ENCODE results near the gene IGFLR1. TPM values are rescaled to one million over a fixed set of nuclear protein-coding genes. Genes with fewer than 3 reads are reported as not detected.
A peak's percentile ranks its signal among the peaks of the same experiment; 100 is the strongest.

IGFLR1 gene
- total and polyA plus RNA-seq, 9 of the 15 experiments (the other 6 are each of a cell fraction or from before 2014, with no cell fraction given) = 1.0 to 14.3 (median 4.6) TPM

DNA sequence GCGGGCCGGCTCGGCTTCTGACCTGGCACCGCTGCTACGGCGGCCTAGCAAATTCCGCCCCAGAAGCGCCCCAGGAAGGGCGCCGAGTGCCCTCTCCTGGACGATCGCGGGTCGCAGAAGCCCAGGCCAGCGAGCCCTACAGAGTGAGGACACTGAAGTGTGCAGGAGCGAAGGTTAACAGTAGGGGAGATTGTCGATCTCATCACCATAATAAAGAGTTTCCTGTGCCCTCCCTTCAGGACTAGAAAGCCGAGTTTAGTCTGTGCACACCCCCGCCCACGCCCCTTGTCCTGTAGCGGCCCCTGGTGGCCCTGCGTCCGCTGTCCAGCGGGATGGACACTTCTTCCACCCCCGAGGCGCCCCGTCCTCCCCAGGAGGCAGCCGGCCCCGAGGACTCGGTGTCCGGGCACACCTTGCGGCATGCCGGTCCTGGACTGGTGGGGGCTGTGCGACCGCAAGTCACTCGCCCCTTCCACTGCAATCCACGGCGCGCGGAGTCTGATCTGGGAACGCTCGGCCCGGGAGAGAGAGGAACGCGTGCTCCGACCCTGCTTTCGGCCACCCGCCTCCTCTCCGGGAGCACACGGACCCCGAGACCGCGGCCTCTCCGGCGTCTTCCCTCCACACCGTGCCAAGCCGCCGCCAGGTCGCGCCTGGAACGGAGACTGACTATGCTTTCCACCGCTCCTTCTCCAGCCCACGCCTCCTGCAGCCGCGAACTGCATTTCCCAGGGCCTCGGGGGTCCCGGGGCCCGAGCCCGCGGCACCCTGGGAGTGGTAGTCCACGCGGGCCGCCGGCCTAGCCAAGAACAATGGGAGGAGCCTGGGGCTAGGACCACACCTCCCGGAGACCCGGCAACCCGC lies 25.2 kb downstream of the IGFLR1 start (continued):
- peak; percentile 72; the same call in 1 of the 2 replicates for TF ChIP-seq MGA (IDR thresholded peaks at IDR 0.05)
- 0 out of 4 replicates have a peak, but pooled peaks of 1 of the 2 experiments have one; percentile 37 for TF ChIP-seq ARNT (IDR thresholded peaks at IDR 0.05)
- no peak for TF ChIP-seq HNRNPK (IDR thresholded peaks at IDR 0.05; ENCODE audit: low read depth, low read length, poor library complexity, severe bottlenecking)
- TF ChIP-seq MXI1 (IDR thresholded peaks at IDR 0.05; ENCODE audit: low read depth, low read length) = no peak
- TF ChIP-seq ZNF79 (CRISPR knock-in tag; IDR thresholded peaks at IDR 0.05; ENCODE audit: low read depth) = no peak
- no peak for TF ChIP-seq DACH1 (IDR thresholded peaks at IDR 0.05; ENCODE audit: partially characterized antibody)
- no peak; a peak in 1 of 4 replicates for TF ChIP-seq TBL1XR1 (IDR thresholded peaks at IDR 0.05; ENCODE audit: low read length in 2 of 2)
- peak; percentile 70 for TF ChIP-seq SAP30 (IDR thresholded peaks at IDR 0.05; ENCODE audit: borderline replicate concordance, insufficient read depth, low read depth, low read length, poor library complexity, severe bottlenecking)
- peak; percentile 91 for TF ChIP-seq CC2D1A (IDR thresholded peaks at IDR 0.05)
- TF ChIP-seq, protein P1, sequence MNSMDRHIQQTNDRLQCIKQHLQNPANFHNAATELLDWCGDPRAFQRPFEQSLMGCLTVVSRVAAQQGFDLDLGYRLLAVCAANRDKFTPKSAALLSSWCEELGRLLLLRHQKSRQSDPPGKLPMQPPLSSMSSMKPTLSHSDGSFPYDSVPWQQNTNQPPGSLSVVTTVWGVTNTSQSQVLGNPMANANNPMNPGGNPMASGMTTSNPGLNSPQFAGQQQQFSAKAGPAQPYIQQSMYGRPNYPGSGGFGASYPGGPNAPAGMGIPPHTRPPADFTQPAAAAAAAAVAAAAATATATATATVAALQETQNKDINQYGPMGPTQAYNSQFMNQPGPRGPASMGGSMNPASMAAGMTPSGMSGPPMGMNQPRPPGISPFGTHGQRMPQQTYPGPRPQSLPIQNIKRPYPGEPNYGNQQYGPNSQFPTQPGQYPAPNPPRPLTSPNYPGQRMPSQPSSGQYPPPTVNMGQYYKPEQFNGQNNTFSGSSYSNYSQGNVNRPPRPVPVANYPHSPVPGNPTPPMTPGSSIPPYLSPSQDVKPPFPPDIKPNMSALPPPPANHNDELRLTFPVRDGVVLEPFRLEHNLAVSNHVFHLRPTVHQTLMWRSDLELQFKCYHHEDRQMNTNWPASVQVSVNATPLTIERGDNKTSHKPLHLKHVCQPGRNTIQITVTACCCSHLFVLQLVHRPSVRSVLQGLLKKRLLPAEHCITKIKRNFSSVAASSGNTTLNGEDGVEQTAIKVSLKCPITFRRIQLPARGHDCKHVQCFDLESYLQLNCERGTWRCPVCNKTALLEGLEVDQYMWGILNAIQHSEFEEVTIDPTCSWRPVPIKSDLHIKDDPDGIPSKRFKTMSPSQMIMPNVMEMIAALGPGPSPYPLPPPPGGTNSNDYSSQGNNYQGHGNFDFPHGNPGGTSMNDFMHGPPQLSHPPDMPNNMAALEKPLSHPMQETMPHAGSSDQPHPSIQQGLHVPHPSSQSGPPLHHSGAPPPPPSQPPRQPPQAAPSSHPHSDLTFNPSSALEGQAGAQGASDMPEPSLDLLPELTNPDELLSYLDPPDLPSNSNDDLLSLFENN (IDR thresholded peaks at IDR 0.05; ENCODE audit: low read depth in 2 of 2, low read length in 2 of 2) = no peak
- TF ChIP-seq ZNF778 (CRISPR knock-in tag; IDR thresholded peaks at IDR 0.05) = no peak
